Activated naive CD8-positive, alpha-beta T cell (primary cell): ENCODE data around the gene EPS8L1.
"Not testable (repeated sequence)": the region's sequence is repeated elsewhere in the genome, so short reads cannot be mapped to it uniquely, and the experiment has no call there.

Source experiments
- H3K27ac Mint-ChIP-seq: one replicate; pipeline ENCODE4 v1.8.0; 2021; ENCODE audit warnings: mixed read lengths
- H3K27me3 Mint-ChIP-seq: one replicate; pipeline ENCODE4 v1.8.0; 2021; ENCODE audit warnings: mixed read lengths
- H3K36me3 Mint-ChIP-seq: one replicate; pipeline ENCODE4 v1.8.0; 2021; ENCODE audit warnings: mixed read lengths
- H3K4me1 Mint-ChIP-seq: one replicate; pipeline ENCODE4 v1.8.0; 2021; ENCODE audit warnings: low read depth, mixed read lengths
- H3K4me3 Mint-ChIP-seq: one replicate; pipeline ENCODE4 v1.8.0; 2021; ENCODE audit warnings: mild to moderate bottlenecking, mixed read lengths
- H3K9me3 Mint-ChIP-seq: one replicate; pipeline ENCODE4 v1.8.0; 2021; ENCODE audit warnings: low read depth, mixed read lengths

The EPS8L1 gene

GRCh38 chr19:55092423-55093318, 17.0 kb downstream of the EPS8L1 start:
- Mint-ChIP-seq H3K27me3 (peaks cover 8% of the 10 kb centered on the region), H3K9me3 (no peaks in the 10 kb centered on the region), H3K36me3 (peaks cover 3% of the 10 kb centered on the region), H3K27ac (no peak overlapping the region), H3K4me3 (no peak overlapping the region), H3K4me1 (peaks cover 13% of the 10 kb centered on the region)

GRCh38 chr19:55094456-55095259, 19.0 kb downstream of the EPS8L1 start:
- H3K4me3 Mint-ChIP-seq, result no peak overlapping the region
- H3K27ac Mint-ChIP-seq, result no peak overlapping the region
- no peaks in the 10 kb centered on the region for H3K4me1 Mint-ChIP-seq
- H3K27me3 Mint-ChIP-seq, result no peaks in the 10 kb centered on the region
- peaks cover 3% of the 10 kb centered on the region for H3K36me3 Mint-ChIP-seq
- H3K9me3 Mint-ChIP-seq, result no peaks in the 10 kb centered on the region

GRCh38 chr19:55095260-55096060, 19.8 kb downstream of the EPS8L1 start:
- Mint-ChIP-seq H3K27ac (no peak overlapping the region), H3K4me1 (no peaks in the 10 kb centered on the region), H3K27me3 (no peaks in the 10 kb centered on the region), H3K4me3 (no peak overlapping the region), H3K9me3 (no peaks in the 10 kb centered on the region), H3K36me3 (peaks cover 7% of the 10 kb centered on the region)

GRCh38 chr19:55096061-55096701, 20.5 kb downstream of the EPS8L1 start:
- H3K36me3 Mint-ChIP-seq, result peaks cover 7% of the 10 kb centered on the region
- no peak overlapping the region for H3K27ac Mint-ChIP-seq
- no peaks in the 10 kb centered on the region for H3K4me1 Mint-ChIP-seq

GRCh38 chr19:55097864-55098715, 22.4 kb downstream of the EPS8L1 start:
- Mint-ChIP-seq H3K4me1 (no peaks in the 10 kb centered on the region), H3K27me3 (no peaks in the 10 kb centered on the region), H3K36me3 (peaks cover 14% of the 10 kb centered on the region), H3K9me3 (no peaks in the 10 kb centered on the region), H3K27ac (no peak overlapping the region), H3K4me3 (no peak overlapping the region)

More at GRCh38 chr19:55096061-55096701, 20.5 kb downstream of the EPS8L1 start:
- H3K9me3 Mint-ChIP-seq, result no peaks in the 10 kb centered on the region
- no peak overlapping the region for H3K4me3 Mint-ChIP-seq
- H3K27me3 Mint-ChIP-seq, result no peaks in the 10 kb centered on the region

- Mint-ChIP-seq H3K36me3 (peaks cover 14% of the 10 kb centered on the region), H3K4me1 (no peaks in the 10 kb centered on the region), H3K4me3 (no peak overlapping the region), H3K27me3 (no peaks in the 10 kb centered on the region), H3K27ac (no peak overlapping the region), H3K9me3 (no peaks in the 10 kb centered on the region)
Measured at GRCh38 chr19:55098716-55099556, 23.3 kb downstream of the EPS8L1 start.

- no peaks in the 10 kb centered on the region for H3K4me1 Mint-ChIP-seq
- H3K9me3 Mint-ChIP-seq, result no peaks in the 10 kb centered on the region
- H3K27ac Mint-ChIP-seq, result no peak overlapping the region
- H3K27me3 Mint-ChIP-seq, result no peaks in the 10 kb centered on the region
- no peak overlapping the region for H3K4me3 Mint-ChIP-seq
- peaks cover 11% of the 10 kb centered on the region for H3K36me3 Mint-ChIP-seq
Measured at GRCh38 chr19:55099557-55100506, 24.2 kb downstream of the EPS8L1 start.

- Mint-ChIP-seq H3K27me3 (no peaks in the 10 kb centered on the region), H3K4me1 (peaks cover 1% of the 10 kb centered on the region), H3K4me3 (no peak overlapping the region), H3K27ac (no peak overlapping the region), H3K9me3 (no peaks in the 10 kb centered on the region), H3K36me3 (peaks cover 13% of the 10 kb centered on the region)
Measured at GRCh38 chr19:55101261-55101660, 25.6 kb downstream of the EPS8L1 start.

GRCh38 chr19:55103190-55103589, 27.5 kb downstream of the EPS8L1 start:
- Mint-ChIP-seq H3K4me1 (peaks cover 4% of the 10 kb centered on the region), H3K36me3 (peaks cover 17% of the 10 kb centered on the region), H3K4me3 (no peak overlapping the region), H3K9me3 (no peaks in the 10 kb centered on the region), H3K27ac (no peak overlapping the region), H3K27me3 (no peaks in the 10 kb centered on the region)

GRCh38 chr19:55105237-55105636, 29.6 kb downstream of the EPS8L1 start:
- peaks cover 15% of the 10 kb centered on the region for H3K36me3 Mint-ChIP-seq
- H3K27ac Mint-ChIP-seq, result no peak overlapping the region
- no peaks in the 10 kb centered on the region for H3K27me3 Mint-ChIP-seq
- no peaks in the 10 kb centered on the region for H3K9me3 Mint-ChIP-seq
- no peak overlapping the region for H3K4me3 Mint-ChIP-seq
- H3K4me1 Mint-ChIP-seq, result peaks cover 4% of the 10 kb centered on the region

GRCh38 chr19:55106591-55106990, 30.9 kb downstream of the EPS8L1 start:
- Mint-ChIP-seq H3K36me3 (peaks cover 13% of the 10 kb centered on the region), H3K27ac (no peak overlapping the region), H3K9me3 (no peaks in the 10 kb centered on the region)

GRCh38 chr19:55107252-55107651, 31.6 kb downstream of the EPS8L1 start:
- not testable (repeated sequence) for H3K4me3 Mint-ChIP-seq, H3K9me3 Mint-ChIP-seq, H3K27me3 Mint-ChIP-seq, H3K4me1 Mint-ChIP-seq, H3K27ac Mint-ChIP-seq
- H3K36me3 Mint-ChIP-seq, result peaks cover 11% of the 10 kb centered on the region

More at GRCh38 chr19:55106591-55106990, 30.9 kb downstream of the EPS8L1 start:
- Mint-ChIP-seq H3K4me1 (peaks cover 4% of the 10 kb centered on the region), H3K4me3 (no peak overlapping the region), H3K27me3 (no peaks in the 10 kb centered on the region)
